ENCODE measurements around the gene TRAM2.

GRCh38 chr6:52532457-52532856, 44.4 kb downstream of the TRAM2 start:
- TF ChIP-seq CTCF (IDR thresholded peaks at IDR 0.05; ENCODE audit: insufficient read depth, low read length, poor library complexity, severe bottlenecking) = no peak
- TF ChIP-seq EZH2phosphoT487 (conservative IDR thresholded peaks at IDR 0.05; ENCODE audit: low read length) = no peak
